HUDEP-2 (cell line): ENCODE measurements around the gene ALDH16A1.

Experiments
- DNase-seq, 76 experiments: peaks; one replicate each; lab custom pipeline; 2025; ENCODE audit not compliant: unreplicated experiment in 76 of 76; lab: John Stamatoyannopoulos, UW

ALDH16A1 gene

GRCh38 chr19:49453013-49453756, at the start of gene ALDH16A1:
TSS of gene ALDH16A1 (plus strand) at chr19:49453225. CDS start at chr19:49453332, 107 bp downstream.
- peak in 75 of 76 experiments; percentile 60 to 100 (median 98) for DNase-seq

GRCh38 chr19:49403404-49404187, 49.4 kb upstream of the ALDH16A1 start:
- DNase-seq, result no peak

DNA sequence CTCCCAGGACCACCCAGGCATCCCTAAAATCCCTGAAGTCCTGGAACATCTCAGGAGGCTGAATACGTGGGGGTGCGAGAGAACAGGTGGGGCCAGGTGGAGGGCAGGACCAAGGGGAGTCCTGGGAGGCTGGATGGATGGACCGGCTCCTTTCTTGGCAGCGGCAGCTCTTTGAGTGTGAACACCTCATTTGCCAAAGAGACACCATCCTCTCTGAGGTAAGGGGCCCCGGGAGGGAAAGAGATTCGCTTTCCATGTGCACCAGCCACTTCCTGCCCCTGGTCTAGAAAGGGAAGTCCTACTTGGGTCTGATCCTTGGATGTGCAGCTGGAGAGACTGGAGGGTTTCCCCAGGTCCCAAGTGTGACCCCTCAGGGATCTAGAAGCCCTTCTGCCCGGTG, 45.9 kb upstream of the ALDH16A1 start:
- no peak for DNase-seq

DNA sequence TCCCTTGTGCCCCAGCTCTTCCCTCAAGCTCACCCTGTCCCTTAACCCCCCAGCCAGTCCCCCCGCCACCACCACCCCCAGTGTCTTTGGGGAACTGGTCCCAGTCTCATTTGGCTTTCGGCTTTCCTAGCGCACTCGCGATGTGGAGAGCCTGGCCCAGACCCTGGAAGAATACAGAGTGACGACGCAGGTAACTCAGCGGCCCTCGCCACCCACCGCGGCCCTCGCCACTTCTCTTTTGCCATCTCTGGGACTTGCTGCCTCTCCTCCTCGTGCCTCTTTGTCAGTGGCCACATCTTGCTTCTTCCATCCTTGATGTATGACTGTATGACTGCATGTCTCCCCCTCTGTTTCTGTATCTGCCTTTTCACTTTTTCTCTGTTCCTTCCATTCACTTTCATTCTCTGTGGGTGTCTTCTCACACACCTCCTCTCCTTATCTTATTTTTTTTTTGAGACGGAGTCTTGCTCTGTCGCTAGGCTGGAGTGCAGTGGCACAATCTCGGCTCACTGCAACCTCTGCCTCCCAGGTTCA, 45.5 kb upstream of the ALDH16A1 start:
- DNase-seq, result no peak

DNA sequence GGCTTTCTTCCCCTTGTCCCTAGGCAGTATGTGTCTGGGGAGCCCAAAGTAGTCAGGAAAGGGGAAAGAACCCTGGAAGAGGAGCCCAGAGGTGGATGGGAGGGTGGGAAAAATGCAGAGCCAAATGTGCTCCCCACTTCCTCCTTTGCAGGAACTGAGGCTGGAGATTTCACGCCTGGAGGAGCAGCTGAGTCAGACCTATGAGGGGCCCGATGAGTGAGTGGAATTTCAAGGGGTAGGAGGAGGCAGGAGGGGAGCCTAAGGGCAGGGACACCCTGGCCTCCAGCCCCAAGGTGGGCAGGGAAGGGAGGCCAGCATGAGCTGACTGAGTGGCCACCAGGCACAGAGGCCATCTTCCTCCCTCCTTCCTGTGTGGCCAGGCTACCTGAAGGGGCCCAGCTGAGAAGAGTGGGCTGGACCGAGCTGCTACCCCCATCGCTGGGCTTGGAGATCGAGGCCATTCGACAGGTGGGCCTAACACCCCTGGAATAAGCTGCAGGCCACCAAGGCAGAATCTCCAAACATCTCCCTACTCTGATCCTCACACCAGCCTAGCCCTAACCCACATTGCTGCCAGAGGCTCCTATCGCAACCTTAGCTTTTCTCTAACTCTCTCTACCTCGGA, 44.1 kb upstream of the ALDH16A1 start:
- no peak for DNase-seq

GRCh38 chr19:49409441-49410029, 43.5 kb upstream of the ALDH16A1 start:
- peak in 1 of 76 experiments; percentile 25 for DNase-seq

GRCh38 chr19:49411681-49412326, 41.2 kb upstream of the ALDH16A1 start:
- no peak for DNase-seq

GRCh38 chr19:49413348-49413747, 39.7 kb upstream of the ALDH16A1 start:
- no peak for DNase-seq

DNA sequence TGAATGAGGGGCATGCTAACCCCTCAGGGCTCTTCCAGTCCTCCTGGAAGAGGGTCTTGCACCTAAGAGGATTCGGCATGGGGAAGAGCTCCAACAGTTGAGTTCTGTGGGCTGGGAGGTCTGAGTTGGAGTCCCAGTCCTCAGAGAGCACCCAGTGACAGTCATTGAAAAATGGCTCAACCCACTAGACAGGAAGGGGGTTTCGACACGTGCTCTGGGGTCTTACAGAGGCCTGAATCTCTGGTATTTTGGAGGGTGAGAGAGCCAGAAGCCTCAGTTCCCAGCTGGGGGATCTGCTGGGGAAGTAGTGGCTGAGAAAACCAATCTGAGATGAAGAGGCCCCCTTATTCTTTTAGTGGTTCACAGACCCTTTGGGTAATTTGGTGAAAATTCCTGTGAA, 38.8 kb upstream of the ALDH16A1 start:
- no peak for DNase-seq

DNA sequence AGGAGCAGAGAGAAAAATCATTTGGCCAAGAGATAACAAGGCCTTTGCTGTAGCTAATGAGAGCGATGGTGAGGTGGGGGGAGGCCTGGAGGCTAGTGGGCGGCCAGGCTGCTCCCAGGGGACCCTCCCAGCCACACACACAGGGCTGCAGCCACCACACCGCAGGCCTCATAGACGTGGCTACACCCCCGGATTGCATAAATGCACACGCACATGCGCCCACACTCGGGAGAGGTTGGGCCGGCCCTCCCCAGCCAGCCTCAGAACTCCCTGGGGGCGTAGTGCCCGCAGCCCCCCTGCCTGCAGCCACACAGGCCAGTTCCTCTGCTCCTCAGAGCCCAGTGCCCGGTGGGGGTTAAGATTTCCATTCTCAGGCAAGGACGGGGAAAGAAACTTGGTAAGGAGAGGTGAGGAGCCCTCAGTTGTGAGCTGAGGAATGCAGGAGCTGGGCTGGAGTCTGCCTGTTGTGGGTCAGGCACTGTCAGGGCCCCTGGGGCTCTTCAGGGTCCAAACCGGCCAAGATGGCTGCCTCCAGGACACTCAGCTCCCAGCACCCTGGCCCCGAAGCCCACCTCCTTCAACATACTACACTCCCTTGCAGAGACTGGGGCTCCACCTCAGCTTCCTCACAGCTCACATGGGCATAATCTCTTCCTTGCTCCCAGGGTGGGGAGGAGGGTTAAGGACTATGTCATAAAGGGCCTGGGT, 37.8 kb upstream of the ALDH16A1 start:
- DNase-seq, result no peak

DNA sequence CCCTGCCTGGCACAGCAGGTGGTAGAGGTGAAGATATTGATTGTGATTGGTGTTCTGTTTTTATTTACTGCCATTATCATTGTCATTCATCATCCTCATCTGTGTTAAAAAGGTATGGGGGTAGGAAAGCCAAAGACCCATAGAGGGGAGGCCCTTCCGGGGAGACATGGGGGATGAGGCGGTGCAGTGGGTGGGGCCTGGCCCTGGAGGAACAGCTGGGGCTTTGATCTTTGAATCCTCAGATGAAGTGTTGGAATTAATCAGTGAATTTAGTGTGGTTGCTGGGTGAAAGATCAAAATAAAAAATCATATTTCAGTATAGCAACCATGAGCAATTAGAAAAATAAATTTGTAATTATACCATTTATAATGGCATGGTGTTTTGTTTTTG, 37.2 kb upstream of the ALDH16A1 start:
- no peak for DNase-seq

DNA sequence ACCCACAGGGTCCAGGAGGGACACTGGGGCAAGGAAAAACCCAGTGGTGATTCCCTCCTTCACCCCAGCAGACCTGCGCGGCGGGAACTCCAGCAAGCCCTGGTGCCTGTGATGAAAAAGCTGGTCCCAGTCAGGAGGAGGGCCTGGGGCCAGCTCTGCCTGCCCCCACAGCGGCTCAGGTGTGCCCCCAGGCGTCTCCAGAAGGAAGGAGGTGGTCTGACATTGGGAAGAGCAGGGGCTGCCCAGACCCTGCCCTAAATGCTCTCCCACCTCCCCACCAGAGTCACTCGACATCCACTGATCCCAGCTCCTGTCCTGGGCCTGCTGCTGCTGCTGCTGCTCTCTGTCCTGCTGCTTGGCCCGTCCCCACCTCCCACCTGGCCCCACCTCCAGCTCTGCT, 35.9 kb upstream of the ALDH16A1 start:
- no peak for DNase-seq

- no peak for DNase-seq
These were observed 34.5 kb upstream of the ALDH16A1 start for GRCh38 chr19:49418511-49418910.

GRCh38 chr19:49419173-49419572, 33.9 kb upstream of the ALDH16A1 start:
- DNase-seq, result no peak

DNA sequence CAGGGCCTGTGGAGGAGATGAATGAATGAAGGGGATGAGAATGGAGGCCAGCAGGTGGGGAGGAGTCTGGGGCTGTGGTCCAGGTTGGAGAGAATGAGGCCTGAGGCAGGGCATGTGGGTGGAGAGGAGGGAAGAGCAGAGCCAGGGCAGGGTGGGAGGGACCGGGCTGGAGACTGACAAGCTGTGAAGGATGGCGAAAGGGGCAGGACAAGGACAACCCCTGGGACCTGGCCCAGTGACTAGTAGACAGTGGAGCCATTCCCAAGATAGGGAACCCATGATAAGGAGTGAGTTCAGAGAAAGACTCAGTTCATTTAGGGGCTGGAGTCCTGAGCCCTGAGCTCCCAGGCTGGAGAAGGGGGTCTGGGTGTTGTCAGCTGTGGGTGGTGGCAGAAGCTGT, 32.8 kb upstream of the ALDH16A1 start:
- DNase-seq, result no peak

- peak in 46 of 76 experiments; percentile 19 to 71 (median 50) for DNase-seq
These were observed 31.8 kb upstream of the ALDH16A1 start for GRCh38 chr19:49421039-49421877.

DNA sequence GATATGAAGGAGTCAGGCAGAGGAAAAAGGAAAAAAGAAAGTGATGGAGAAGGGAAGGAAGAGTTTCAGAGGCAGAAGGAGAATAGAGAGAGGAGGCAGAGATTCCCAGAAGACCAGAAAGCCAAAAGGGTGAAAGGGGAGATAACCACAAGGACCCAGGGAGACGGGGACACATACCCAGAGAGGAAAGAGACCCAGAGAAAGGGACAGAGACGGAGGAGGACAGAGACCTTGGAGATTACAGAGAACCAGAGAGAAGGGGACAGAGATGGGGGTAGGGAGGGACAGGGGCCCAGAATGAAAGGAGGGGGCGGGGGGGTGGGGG, 31.2 kb upstream of the ALDH16A1 start:
- DNase-seq, result no peak

DNA sequence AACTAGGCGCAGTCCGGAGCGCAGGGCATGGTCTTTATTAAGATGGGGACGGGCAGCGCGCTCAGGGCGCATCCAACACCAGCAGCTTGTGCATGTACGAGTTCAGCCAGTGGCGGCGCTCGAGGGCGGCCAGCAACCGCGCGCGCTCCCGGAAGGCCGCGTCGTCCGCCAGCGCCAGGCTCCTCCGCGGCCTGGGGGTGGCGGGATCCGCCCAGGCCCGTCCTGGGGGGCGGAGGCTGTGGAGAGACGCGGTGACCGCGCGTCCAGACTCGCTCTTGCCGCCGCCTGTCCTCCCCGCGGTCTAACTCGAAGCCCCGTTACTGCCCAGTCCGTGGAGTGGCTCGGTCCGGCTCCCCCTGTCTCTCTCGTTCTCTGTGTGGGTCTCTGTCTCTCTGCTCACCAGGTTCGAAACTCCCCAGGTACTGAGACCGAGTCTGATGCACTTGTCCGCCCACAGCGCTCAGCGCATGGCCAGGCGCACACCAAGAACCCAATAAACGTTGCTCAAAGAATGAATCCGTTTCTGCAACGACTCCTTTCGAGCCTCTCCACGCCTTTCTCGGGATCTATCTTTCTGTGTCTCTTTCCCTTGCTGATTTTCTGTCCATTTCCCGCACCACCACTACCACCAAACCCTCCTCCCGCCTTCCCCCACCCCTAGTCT, 30.5 kb upstream of the ALDH16A1 start:
- peak in 20 of 76 experiments; percentile 13 to 53 (median 31) for DNase-seq
